Small intestine (tissue), 7 donors: ENCODE data around the gene TMPRSS6. TPM values are rescaled to one million over a fixed set of nuclear protein-coding genes. Genes with fewer than 3 reads are reported as not detected.

Experiments
- DNase-seq, 2 donors: peaks; one replicate each; pipeline versions ENCODE4 v3.0.0 to v3.0.0-alpha.2; 2013
- FAIRE-seq: peaks from 2 replicates; lab custom pipeline; 2012; peaks lifted over from hg19 to GRCh38; lab: Jason Lieb, UNC
- H3K27ac ChIP-seq, 3 donors: one replicate each; pipeline ENCODE4 v1.5.1; 2013; ENCODE audit warnings: low read length in 2 of 3, mild to moderate bottlenecking in 2 of 3, control low read depth in 1 of 3, inconsistent platforms in 1 of 3, low read depth in 1 of 3, moderate library complexity in 1 of 3
- H3K27me3 ChIP-seq, 3 donors: one replicate each; pipeline ENCODE4 v1.6.1; 2013; ENCODE audit warnings: low read length in 3 of 3, inconsistent platforms in 1 of 3; ENCODE audit not compliant: control insufficient read depth in 3 of 3, insufficient read depth in 3 of 3
- H3K36me3 ChIP-seq, 3 donors: one replicate each; pipeline ENCODE4 v1.6.1; 2013; ENCODE audit warnings: low read length in 3 of 3, inconsistent platforms in 1 of 3, low read depth in 1 of 3, mild to moderate bottlenecking in 1 of 3, moderate library complexity in 1 of 3; ENCODE audit not compliant: control insufficient read depth in 3 of 3, insufficient read depth in 2 of 3
- H3K4me1 ChIP-seq, 3 donors: one replicate each; pipeline ENCODE4 v1.6.1; 2013; ENCODE audit warnings: low read length in 2 of 3, inconsistent platforms in 1 of 3, low read depth in 1 of 3, mild to moderate bottlenecking in 1 of 3, moderate library complexity in 1 of 3; ENCODE audit not compliant: control insufficient read depth in 3 of 3, insufficient read depth in 2 of 3
- H3K4me3 ChIP-seq, 3 donors: one replicate each; pipeline ENCODE4 v1.5.1; 2013; ENCODE audit warnings: low read length in 3 of 3, control low read depth in 1 of 3, inconsistent platforms in 1 of 3, low read depth in 1 of 3, mild to moderate bottlenecking in 1 of 3, moderate library complexity in 1 of 3
- H3K9me3 ChIP-seq, 2 donors: one replicate each; pipeline ENCODE4 v1.6.1; 2013; ENCODE audit warnings: low read depth in 1 of 2, low read length in 1 of 2; ENCODE audit not compliant: control insufficient read depth in 2 of 2, insufficient read depth in 1 of 2
- WGBS, 3 donors: extraction: QIAGEN DNeasy Blood & Tissue Kit; methylation state at CpG; one replicate each; pipeline ENCODE4 v1.1.7; 2013; 5-methylcytosine and 5-hydroxymethylcytosine counted together
- polyA plus RNA-seq, 4 donors: library from polyadenylated mRNA; stranded (reverse) in 3 of 4; unstranded in 1 of 4; fragments of 200-250 nt in 3 of 4; fragments of 120-200 nt in 1 of 4; gene quantifications; one replicate each; pipeline versions ENCODE4 v1.2.1 to v1.2.3, GENCODE V29; 2013
- donor health status: healthy with polysubstance abuse.
- donor health status: control.
- donor health status: control.
- donor health status: Bipolar disorder and iron deficiency.
- donor health status: healthy.

TMPRSS6 gene
- polyA plus RNA-seq, 4 donors, result 0.40 to 4.2 (median 1.3) TPM

DNA sequence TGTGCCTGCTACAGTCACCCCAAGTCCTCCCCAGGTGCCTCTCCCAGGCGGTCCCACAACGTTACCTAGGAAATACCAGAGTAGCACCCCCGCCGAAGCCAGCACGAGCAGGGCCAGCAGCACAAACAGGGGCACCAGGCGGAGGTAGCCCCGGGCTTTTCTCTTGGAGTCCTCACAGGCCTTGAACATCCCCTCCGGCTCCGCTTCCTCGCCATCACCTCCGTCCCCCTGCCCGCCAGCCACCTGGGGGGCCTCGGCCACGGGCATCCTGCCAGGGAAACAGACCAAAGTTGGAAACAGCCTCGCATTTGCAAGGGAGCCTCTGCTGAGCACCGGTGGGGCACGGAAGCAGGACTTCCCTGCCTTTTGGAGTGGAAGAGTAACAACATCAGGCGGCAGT lies 6.4 kb downstream of the TMPRSS6 start:
- DNase-seq (no peak), FAIRE-seq (no peak)
- no peaks in the 10 kb centered on the region for H3K9me3 ChIP-seq
- H3K27ac ChIP-seq, result no peak overlapping the region
- H3K4me1 ChIP-seq, result peaks cover 0 to 61% (median 4%) of the 10 kb centered on the region in 3 donors
- 72 to 83% (median 82%) methylated on average over 18 of the region's 18 CpGs for WGBS, 3 donors
- no peaks in the 10 kb centered on the region for H3K27me3 ChIP-seq
- no peaks in the 10 kb centered on the region for H3K36me3 ChIP-seq
- H3K4me3 ChIP-seq, result no peak overlapping the region

GRCh38 chr22:37101311-37102066 lies 8.0 kb downstream of the TMPRSS6 start:
- DNase-seq (peak; percentile 58 to 70), FAIRE-seq (no peak)
- Histone ChIP-seq H3K4me1 (peaks cover 0 to 46% (median 4%) of the 10 kb centered on the region in 3 donors), H3K27me3 (peaks cover 0 to 2% (median 0%) of the 10 kb centered on the region in 3 donors), H3K4me3 (no peak overlapping the region), H3K9me3 (no peaks in the 10 kb centered on the region), H3K27ac (peak overlapping the region in 2 of 3 donors; percentile 61 to 81), H3K36me3 (no peaks in the 10 kb centered on the region)
- WGBS, 3 donors, result 72 to 76% (median 74%) methylated on average over 10 of the region's 10 CpGs

DNA sequence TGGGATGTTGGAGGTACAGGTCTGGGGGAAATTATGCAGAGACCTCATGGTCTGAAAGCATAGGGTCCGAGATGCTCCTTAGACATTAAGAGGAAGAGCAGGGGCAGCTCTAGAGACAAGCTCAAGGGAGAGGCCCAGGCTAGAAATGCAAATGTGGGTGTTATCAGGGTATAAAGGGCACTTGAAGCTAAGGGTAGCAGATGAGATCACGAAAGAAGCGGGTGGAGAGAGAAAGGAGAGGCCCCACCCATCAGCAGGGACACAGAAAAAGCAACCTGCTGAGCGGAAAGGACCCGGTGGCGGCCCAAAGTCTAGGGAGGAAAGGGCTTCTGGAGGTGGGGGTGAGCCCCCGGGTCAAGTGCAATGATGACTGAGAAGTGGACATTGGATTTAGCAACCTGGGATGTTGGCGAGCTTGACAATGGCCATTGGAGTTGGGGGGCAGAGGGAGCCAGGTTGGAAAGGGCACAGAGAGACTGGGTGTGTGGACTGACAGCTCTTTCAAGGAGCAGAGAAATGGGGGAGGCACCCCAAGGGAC lies 8.9 kb downstream of the TMPRSS6 start:
- peaks cover 0 to 2% (median 2%) of the 10 kb centered on the region in 3 donors for H3K27me3 ChIP-seq
- H3K4me3 ChIP-seq, result no peak overlapping the region
- no peaks in the 10 kb centered on the region for H3K36me3 ChIP-seq
- DNase-seq, result peak; percentile 91 to 94
- H3K4me1 ChIP-seq, result peaks cover 0 to 45% (median 4%) of the 10 kb centered on the region in 3 donors
- FAIRE-seq, result no peak
- H3K9me3 ChIP-seq, result no peaks in the 10 kb centered on the region
- WGBS, 3 donors, result 12 to 51% (median 38%) methylated on average over 8 of the region's 8 CpGs
- peak overlapping the region; percentile 48 to 81 (median 80) for H3K27ac ChIP-seq

- Histone ChIP-seq H3K36me3 (no peaks in the 10 kb centered on the region), H3K27me3 (peaks cover 0 to 2% (median 2%) of the 10 kb centered on the region in 3 donors), H3K4me1 (peaks cover 0 to 45% (median 4%) of the 10 kb centered on the region in 3 donors), H3K9me3 (no peaks in the 10 kb centered on the region), H3K27ac (no peak overlapping the region), H3K4me3 (no peak overlapping the region)
- DNase-seq (no peak), FAIRE-seq (no peak)
- WGBS, 3 donors, result 57 to 69% (median 68%) methylated on average over 10 of the region's 10 CpGs
Measured at GRCh38 chr22:37098976-37099591, 10.4 kb downstream of the TMPRSS6 start.

GRCh38 chr22:37097346-37097745 lies 12.2 kb downstream of the TMPRSS6 start:
- H3K36me3 ChIP-seq, result no peaks in the 10 kb centered on the region
- peaks cover 0 to 35% (median 4%) of the 10 kb centered on the region in 3 donors for H3K4me1 ChIP-seq
- H3K27me3 ChIP-seq, result peaks cover 0 to 2% (median 2%) of the 10 kb centered on the region in 3 donors
- WGBS, 3 donors, result 86 to 91% (median 89%) methylated on average over 10 to 13 of the region's 13 CpGs
- H3K9me3 ChIP-seq, result no peaks in the 10 kb centered on the region
- no peak overlapping the region for H3K4me3 ChIP-seq
- DNase-seq (no peak), FAIRE-seq (no peak)
- H3K27ac ChIP-seq, result no peak overlapping the region

GRCh38 chr22:37095113-37095512 lies 14.4 kb downstream of the TMPRSS6 start:
- Histone ChIP-seq H3K27ac (no peak overlapping the region), H3K4me1 (peaks cover 0 to 20% (median 0%) of the 10 kb centered on the region in 3 donors), H3K9me3 (no peaks in the 10 kb centered on the region), H3K36me3 (no peaks in the 10 kb centered on the region), H3K4me3 (no peak overlapping the region), H3K27me3 (peaks cover 0 to 2% (median 2%) of the 10 kb centered on the region in 3 donors)
- 71 to 87% (median 75%) methylated on average over 11 of the region's 11 CpGs for WGBS, 3 donors
- DNase-seq (no peak), FAIRE-seq (no peak)

DNA sequence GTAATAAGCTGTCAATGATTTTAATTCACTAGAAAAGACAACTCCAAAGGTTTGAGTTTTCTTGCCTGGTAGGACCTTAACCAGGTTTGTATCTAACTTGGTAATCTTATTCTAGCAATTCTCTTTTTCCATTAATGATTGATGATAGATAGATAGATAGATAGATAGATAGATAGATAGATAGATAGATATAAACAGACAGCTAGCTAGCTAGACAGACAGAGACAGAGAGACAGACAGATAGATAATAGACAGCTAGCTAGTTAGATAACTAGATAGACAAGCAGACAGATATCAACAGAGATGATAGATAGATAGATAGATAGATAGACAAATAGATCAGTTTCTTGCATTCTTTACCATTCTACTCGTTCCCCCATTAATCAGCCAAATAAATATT lies 15.3 kb downstream of the TMPRSS6 start:
- H3K9me3 ChIP-seq, result no peaks in the 10 kb centered on the region

DNA sequence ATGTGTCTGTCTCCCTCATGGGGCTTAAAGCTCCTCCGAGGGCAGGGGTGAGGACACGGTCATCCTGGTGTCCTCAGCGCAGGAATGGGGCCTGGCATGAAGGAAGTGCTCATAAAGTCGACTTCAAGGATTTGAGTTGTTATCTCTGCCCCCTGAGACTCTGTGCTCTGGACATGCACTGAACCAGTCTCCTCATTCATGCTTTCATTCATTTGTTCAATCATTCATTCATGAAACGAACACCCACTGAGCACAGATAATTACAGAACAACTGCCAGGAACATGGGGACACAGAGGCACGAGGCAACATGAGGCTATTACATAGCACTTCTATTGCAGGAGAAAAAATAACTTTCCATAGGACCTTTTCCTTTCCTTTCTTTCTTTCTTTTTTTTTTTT lies 16.5 kb downstream of the TMPRSS6 start:
- no peak for FAIRE-seq
- H3K36me3 ChIP-seq, result no peaks in the 10 kb centered on the region
- DNase-seq, result no peak
- peaks cover 0 to 2% (median 2%) of the 10 kb centered on the region in 3 donors for H3K27me3 ChIP-seq
- no peak overlapping the region for H3K4me3 ChIP-seq
- no peak overlapping the region for H3K27ac ChIP-seq
- WGBS, 3 donors, result 65 to 75% (median 69%) methylated on average over 6 of the region's 6 CpGs
- H3K9me3 ChIP-seq, result no peaks in the 10 kb centered on the region
- peaks cover 0 to 12% (median 0%) of the 10 kb centered on the region in 3 donors for H3K4me1 ChIP-seq

More for the DNA sequence above, 15.3 kb downstream of the TMPRSS6 start:
- H3K27ac ChIP-seq, result no peak overlapping the region
- WGBS, 3 donors, result 30 to 49% (median 34%) methylated on average over 1 of the region's 1 CpG
- H3K4me3 ChIP-seq, result no peak overlapping the region
- H3K4me1 ChIP-seq, result peaks cover 0 to 14% (median 0%) of the 10 kb centered on the region in 3 donors
- FAIRE-seq, result no peak
- no peak for DNase-seq
- H3K36me3 ChIP-seq, result no peaks in the 10 kb centered on the region
- peaks cover 0 to 2% (median 2%) of the 10 kb centered on the region in 3 donors for H3K27me3 ChIP-seq
